Calu3 (cell line): ENCODE measurements around the gene SPRYD7. TPM values are rescaled to one million over a fixed set of nuclear protein-coding genes. Genes with fewer than 3 reads are reported as not detected.

Source experiments
- BruUV-seq: library from RNA; stranded (reverse); fragments of 400-500 nt; replicated peaks from 2 replicates; lab custom pipeline; 2021; lab: Mats Ljungman, UMichigan
- CTCF ChIA-PET: fragments of 300-600 bp; sonication (Branson Sonifier 250); formaldehyde crosslinking; loops from one replicate; lab custom pipeline; 2022; ENCODE audit warnings: antibody characterized with exemption; lab: Charles Lee
- DNase-seq: peaks from one replicate; pipeline ENCODE4 v3.0.0; 2022
- H3K27ac Mint-ChIP-seq: one replicate; pipeline ENCODE4 v1.8.0; 2022; ENCODE audit warnings: mixed read lengths; ENCODE audit not compliant: unreplicated experiment
- H3K27me3 Mint-ChIP-seq: one replicate; pipeline ENCODE4 v1.8.0; 2022; ENCODE audit warnings: mixed read lengths; ENCODE audit not compliant: unreplicated experiment
- H3K36me3 Mint-ChIP-seq: one replicate; pipeline ENCODE4 v1.8.0; 2022; ENCODE audit warnings: mild to moderate bottlenecking, moderate library complexity, mixed read lengths; ENCODE audit not compliant: insufficient read depth, unreplicated experiment
- H3K4me1 Mint-ChIP-seq: one replicate; pipeline ENCODE4 v1.8.0; 2022; ENCODE audit warnings: mild to moderate bottlenecking, low read depth, mixed read lengths; ENCODE audit not compliant: unreplicated experiment
- H3K4me3 Mint-ChIP-seq: one replicate; pipeline ENCODE4 v1.8.0; 2022; ENCODE audit warnings: mild to moderate bottlenecking, low read depth, moderate library complexity, mixed read lengths; ENCODE audit not compliant: unreplicated experiment
- H3K9me3 Mint-ChIP-seq: one replicate; pipeline ENCODE4 v1.8.0; 2022; ENCODE audit warnings: low read depth, mixed read lengths; ENCODE audit not compliant: unreplicated experiment
- CTCF ChIP-seq: fragments of 200-600 bp; IDR thresholded peaks from one replicate; pipeline ENCODE4 v1.8.0; 2022; ENCODE audit warnings: antibody characterized with exemption; ENCODE audit not compliant: unreplicated experiment
- intact Hi-C: fragments of 100-400 bp; cut with micrococcal nuclease; formaldehyde crosslinking; loops from one replicate; pipeline ENCODE4 v1.10.0; 2022; ENCODE audit not compliant: unreplicated experiment
- total RNA-seq: library from RNA; stranded (reverse); gene quantifications from 2 replicates; pipeline ENCODE4 v1.2.3, GENCODE V29; 2022

The SPRYD7 gene
- total RNA-seq, 1 experiment from 2014 or later: 5.6 TPM

DNA sequence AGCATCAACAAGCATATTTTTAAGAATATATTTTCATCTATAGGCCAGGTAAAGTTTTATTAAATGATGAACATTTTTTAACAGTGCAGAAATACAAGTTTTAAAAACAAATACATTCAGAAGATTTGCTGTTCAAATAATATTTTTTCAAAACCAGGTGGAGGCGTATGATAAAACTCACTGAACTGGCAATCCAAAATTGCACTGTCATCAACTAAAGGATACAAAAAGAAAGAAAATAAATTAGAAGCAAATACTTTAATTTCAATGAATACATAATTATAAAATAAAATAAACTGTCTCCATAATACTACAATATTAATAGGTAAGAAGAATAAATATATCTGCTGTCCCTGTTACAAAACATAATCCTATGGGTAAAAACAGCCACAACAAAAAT, 21.2 kb downstream of the SPRYD7 start:
- no peaks in the 10 kb centered on the region for H3K4me1 Mint-ChIP-seq

DNA sequence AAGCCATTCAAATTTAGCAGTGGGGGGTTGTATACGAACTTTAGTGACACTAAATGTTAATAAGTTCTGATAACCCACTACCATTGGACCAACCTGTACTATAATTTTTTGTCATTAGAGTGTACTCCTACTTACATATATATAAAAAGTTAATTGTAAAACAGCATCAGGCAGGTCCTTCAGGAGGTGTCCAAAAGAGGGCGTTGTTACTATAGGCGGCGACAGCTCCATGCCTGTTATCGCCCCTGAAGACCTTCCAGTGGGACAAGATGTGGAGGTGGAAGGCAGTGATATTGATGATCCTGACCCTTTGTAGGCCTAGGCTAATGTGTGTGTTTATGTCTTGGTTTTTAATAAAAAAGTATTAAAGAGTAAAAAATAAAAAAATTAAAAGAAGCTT, 27.5 kb downstream of the SPRYD7 start:
- no peak overlapping the region for H3K4me3 Mint-ChIP-seq
- intact Hi-C loops: no loop called here
- CTCF ChIA-PET: no interaction called here
- no peaks in the 10 kb centered on the region for H3K27me3 Mint-ChIP-seq
- H3K27ac Mint-ChIP-seq: no peak overlapping the region
- no peaks in the 10 kb centered on the region for H3K9me3 Mint-ChIP-seq
- DNase-seq: no peak
- no peaks in the 10 kb centered on the region for H3K4me1 Mint-ChIP-seq
- no TSS peak for BruUV-seq
- H3K36me3 Mint-ChIP-seq: no peaks in the 10 kb centered on the region
- TF ChIP-seq CTCF: no peak

More for the DNA sequence above, 21.2 kb downstream of the SPRYD7 start:
- BruUV-seq: no TSS peak
- H3K27me3 Mint-ChIP-seq: no peaks in the 10 kb centered on the region
- H3K4me3 Mint-ChIP-seq: no peak overlapping the region
- intact Hi-C loops: no loop called here
- DNase-seq: no peak
- peaks cover 10% of the 10 kb centered on the region for H3K36me3 Mint-ChIP-seq
- CTCF ChIA-PET: interaction anchor here (1.6 kb wide), 1 partner anchor 21 kb away, joined by 3 read pairs; the partner anchor contains the start of gene SPRYD7
- H3K27ac Mint-ChIP-seq: no peak overlapping the region
- no peak for TF ChIP-seq CTCF
- H3K9me3 Mint-ChIP-seq: no peaks in the 10 kb centered on the region

DNA sequence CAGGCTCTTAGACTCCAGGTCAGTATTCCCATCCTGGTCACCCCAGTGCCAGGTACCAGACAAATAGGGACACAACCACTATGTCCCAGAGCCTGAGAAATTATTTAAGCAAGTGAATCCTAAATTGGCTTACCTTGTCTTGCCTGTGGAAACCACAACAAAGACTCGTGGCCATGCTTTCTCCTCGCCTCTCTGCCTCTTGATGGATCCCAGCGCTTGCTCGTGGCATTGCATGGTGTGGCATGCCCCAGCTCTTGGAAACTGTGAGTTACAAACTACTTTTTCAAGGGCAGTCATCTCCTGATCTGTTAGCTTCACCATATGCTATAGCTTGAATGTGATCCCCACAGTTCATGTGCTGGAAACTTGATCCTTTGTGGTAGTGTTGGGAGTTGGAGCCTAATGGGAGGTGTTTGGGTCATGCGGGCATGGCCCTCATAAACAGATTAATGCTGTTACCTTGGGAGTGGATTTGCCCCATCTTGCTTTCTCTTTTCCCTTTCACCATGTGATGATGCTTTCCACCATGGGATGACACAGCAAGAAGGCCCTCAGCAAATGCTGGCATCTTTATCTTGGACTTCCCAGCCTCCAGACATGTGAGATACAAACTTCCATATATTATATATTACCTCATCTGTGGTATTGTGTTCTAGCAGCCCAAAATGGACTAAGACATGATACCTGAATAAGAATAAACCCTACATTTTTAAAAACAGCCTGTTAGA, 31.2 kb downstream of the SPRYD7 start:
- Mint-ChIP-seq H3K4me3 (no peak overlapping the region), H3K27ac (no peak overlapping the region), H3K4me1 (no peaks in the 10 kb centered on the region), H3K27me3 (no peaks in the 10 kb centered on the region), H3K9me3 (no peaks in the 10 kb centered on the region), H3K36me3 (no peaks in the 10 kb centered on the region)
- no peak for TF ChIP-seq CTCF
- intact Hi-C loops: no loop called here
- CTCF ChIA-PET: no interaction called here
- no TSS peak for BruUV-seq
- no peak for DNase-seq

DNA sequence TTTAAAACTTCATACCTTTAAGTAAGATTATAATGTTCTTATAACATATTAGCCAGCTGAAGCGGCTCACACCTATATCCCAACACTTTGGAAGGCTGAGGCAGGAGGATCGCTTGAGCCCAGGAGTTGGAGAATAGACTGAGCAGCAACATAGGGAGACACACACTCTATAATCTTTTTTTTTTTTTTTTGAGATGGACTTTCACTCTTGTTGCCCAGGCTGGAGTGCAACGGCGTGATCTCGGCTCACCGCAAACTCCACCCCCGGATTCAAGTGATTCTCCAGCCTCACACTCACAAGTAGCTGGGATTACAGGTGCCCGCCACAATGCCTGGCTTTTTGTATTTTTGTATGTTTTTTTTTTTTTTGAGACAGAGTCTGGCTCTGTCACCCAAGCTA, 37.3 kb downstream of the SPRYD7 start:
- Mint-ChIP-seq H3K4me3 (no peak overlapping the region), H3K36me3 (no peaks in the 10 kb centered on the region), H3K27me3 (no peaks in the 10 kb centered on the region), H3K9me3 (peaks cover 2% of the 10 kb centered on the region), H3K27ac (no peak overlapping the region), H3K4me1 (no peaks in the 10 kb centered on the region)
- DNase-seq: no peak
- CTCF ChIA-PET: no interaction called here
- no peak for TF ChIP-seq CTCF
- intact Hi-C loops: no loop called here
- BruUV-seq: no TSS peak
